ENCODE measurements around the gene PACSIN3. TPM values are rescaled to one million over a fixed set of nuclear protein-coding genes. Genes with fewer than 3 reads are reported as not detected.

PACSIN3 gene
- total RNA-seq, 1 experiment from 2014 or later = 32.0 TPM

GRCh38 chr11:47184711-47185304 is 1.4 kb downstream of the PACSIN3 start:
- no peak for DNase-seq (ENCODE audit: low spot score)
- H3K4me3 ChIP-seq (ENCODE audit: low read depth, low read length, poor library complexity, severe bottlenecking) = peak overlapping the region; percentile 58
- H3K27me3 ChIP-seq (replicated peaks; ENCODE audit: insufficient read depth, low read depth, low read length, poor library complexity) = no peaks in the 10 kb centered on the region
- ChIA-PET POLR2A (ENCODE audit: low non-redundant PET) (interaction anchor here (0.5 to 0.6 kb wide), 3 partner anchors 19 to 51 kb away, joined by 6 to 7 read pairs (median 6); no protein-coding TSS in a partner anchor), CTCF (interaction anchor here (1.0 kb wide), 1 partner anchor 170 kb away, joined by 3 read pairs; no protein-coding TSS in a partner anchor)
- no TSS peak for BruUV-seq (replicated peaks)
- intact Hi-C loops (cut with micrococcal nuclease; ENCODE audit: unreplicated experiment) = no loop called here
- peaks cover 24% of the 10 kb centered on the region for H3K4me1 ChIP-seq (ENCODE audit: insufficient read depth, low read length, poor library complexity, severe bottlenecking)
- TF ChIP-seq, protein P1, sequence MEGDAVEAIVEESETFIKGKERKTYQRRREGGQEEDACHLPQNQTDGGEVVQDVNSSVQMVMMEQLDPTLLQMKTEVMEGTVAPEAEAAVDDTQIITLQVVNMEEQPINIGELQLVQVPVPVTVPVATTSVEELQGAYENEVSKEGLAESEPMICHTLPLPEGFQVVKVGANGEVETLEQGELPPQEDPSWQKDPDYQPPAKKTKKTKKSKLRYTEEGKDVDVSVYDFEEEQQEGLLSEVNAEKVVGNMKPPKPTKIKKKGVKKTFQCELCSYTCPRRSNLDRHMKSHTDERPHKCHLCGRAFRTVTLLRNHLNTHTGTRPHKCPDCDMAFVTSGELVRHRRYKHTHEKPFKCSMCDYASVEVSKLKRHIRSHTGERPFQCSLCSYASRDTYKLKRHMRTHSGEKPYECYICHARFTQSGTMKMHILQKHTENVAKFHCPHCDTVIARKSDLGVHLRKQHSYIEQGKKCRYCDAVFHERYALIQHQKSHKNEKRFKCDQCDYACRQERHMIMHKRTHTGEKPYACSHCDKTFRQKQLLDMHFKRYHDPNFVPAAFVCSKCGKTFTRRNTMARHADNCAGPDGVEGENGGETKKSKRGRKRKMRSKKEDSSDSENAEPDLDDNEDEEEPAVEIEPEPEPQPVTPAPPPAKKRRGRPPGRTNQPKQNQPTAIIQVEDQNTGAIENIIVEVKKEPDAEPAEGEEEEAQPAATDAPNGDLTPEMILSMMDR (conservative IDR thresholded peaks at IDR 0.05; ENCODE audit: low read depth, low read length) = no peak
- no peak for TF ChIP-seq EZH2 (IDR thresholded peaks at IDR 0.05; ENCODE audit: borderline replicate concordance, low read depth, low read length, poor library complexity, severe bottlenecking)
- H3K9me3 ChIP-seq (ENCODE audit: low read depth, low read length, poor library complexity, severe bottlenecking) = no peaks in the 10 kb centered on the region
- H3K36me3 ChIP-seq (ENCODE audit: insufficient read depth, low read length, poor library complexity, severe bottlenecking) = peaks cover 2% of the 10 kb centered on the region
- peak overlapping the region; percentile 41 for H3K27ac ChIP-seq (ENCODE audit: low read depth, low read length, poor library complexity, severe bottlenecking)

DNA sequence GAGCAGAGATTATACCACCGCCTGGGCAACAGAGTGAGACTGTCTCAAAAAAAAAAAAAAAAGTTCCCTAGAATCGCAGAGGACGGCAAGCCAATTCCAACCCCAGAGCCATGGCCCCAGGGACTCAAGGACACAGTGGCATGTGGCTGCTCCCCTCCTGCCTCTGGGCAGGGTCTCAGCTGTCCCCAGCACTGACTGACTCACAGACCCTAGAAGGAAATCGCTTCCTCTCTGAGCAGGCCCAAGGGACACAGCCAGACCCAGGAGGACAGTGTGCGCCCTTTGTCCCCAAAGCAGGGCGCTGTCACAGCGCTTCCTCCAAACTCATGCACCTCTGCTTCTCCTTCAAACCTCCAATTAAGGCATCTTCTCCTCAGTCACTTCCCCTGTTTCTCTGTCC is 2.3 kb downstream of the PACSIN3 start:
- Histone ChIP-seq H3K9me3 (ENCODE audit: low read depth, low read length, poor library complexity, severe bottlenecking) (no peaks in the 10 kb centered on the region), H3K27ac (ENCODE audit: low read depth, low read length, poor library complexity, severe bottlenecking) (no peak overlapping the region), H3K36me3 (ENCODE audit: insufficient read depth, low read length, poor library complexity, severe bottlenecking) (peaks cover 10% of the 10 kb centered on the region), H3K4me3 (ENCODE audit: low read depth, low read length, poor library complexity, severe bottlenecking) (no peak overlapping the region), H3K4me1 (ENCODE audit: insufficient read depth, low read length, poor library complexity, severe bottlenecking) (peaks cover 24% of the 10 kb centered on the region), H3K27me3 (replicated peaks; ENCODE audit: insufficient read depth, low read depth, low read length, poor library complexity) (no peaks in the 10 kb centered on the region)
- no peak for DNase-seq (ENCODE audit: low spot score)
- ChIA-PET CTCF (no interaction called here), POLR2A (ENCODE audit: low non-redundant PET) (interaction anchor here (0.7 kb wide), 1 partner anchor 795 kb away, joined by 6 read pairs; no protein-coding TSS in a partner anchor)
- intact Hi-C loops (cut with micrococcal nuclease; ENCODE audit: unreplicated experiment) = no loop called here
- no peak for TF ChIP-seq EZH2 (IDR thresholded peaks at IDR 0.05; ENCODE audit: borderline replicate concordance, low read depth, low read length, poor library complexity, severe bottlenecking)
- TF ChIP-seq, protein P1 (conservative IDR thresholded peaks at IDR 0.05; ENCODE audit: low read depth, low read length) = no peak
- BruUV-seq (replicated peaks) = no TSS peak

GRCh38 chr11:47183031-47183856 is 3.0 kb downstream of the PACSIN3 start:
- Histone ChIP-seq H3K9me3 (ENCODE audit: low read depth, low read length, poor library complexity, severe bottlenecking) (no peaks in the 10 kb centered on the region), H3K4me1 (ENCODE audit: insufficient read depth, low read length, poor library complexity, severe bottlenecking) (peaks cover 24% of the 10 kb centered on the region), H3K27ac (ENCODE audit: low read depth, low read length, poor library complexity, severe bottlenecking) (no peak overlapping the region), H3K27me3 (replicated peaks; ENCODE audit: insufficient read depth, low read depth, low read length, poor library complexity) (no peaks in the 10 kb centered on the region), H3K4me3 (ENCODE audit: low read depth, low read length, poor library complexity, severe bottlenecking) (no peak overlapping the region), H3K36me3 (ENCODE audit: insufficient read depth, low read length, poor library complexity, severe bottlenecking) (peaks cover 13% of the 10 kb centered on the region)
- intact Hi-C loops (cut with micrococcal nuclease; ENCODE audit: unreplicated experiment) = no loop called here
- no peak for DNase-seq (ENCODE audit: low spot score)
- BruUV-seq (replicated peaks) = no TSS peak
- TF ChIP-seq, protein P1 (conservative IDR thresholded peaks at IDR 0.05; ENCODE audit: low read depth, low read length) = no peak
- TF ChIP-seq EZH2 (IDR thresholded peaks at IDR 0.05; ENCODE audit: borderline replicate concordance, low read depth, low read length, poor library complexity, severe bottlenecking) = no peak
- ChIA-PET POLR2A (ENCODE audit: low non-redundant PET) (interaction anchor here (0.7 kb wide), 2 partner anchors 31 to 794 kb away, joined by 3 to 6 read pairs; no protein-coding TSS in a partner anchor), CTCF (interaction anchor here (0.6 kb wide), 1 partner anchor 670 kb away, joined by 4 read pairs; no protein-coding TSS in a partner anchor)

Measured in A673 (cell line).